ENCODE data around the gene COL16A1. TPM values are rescaled to one million over a fixed set of nuclear protein-coding genes. Genes with fewer than 3 reads are reported as not detected.

The COL16A1 gene
- total RNA-seq, 2 experiments from 2014 or later, result not detected

- Mint-ChIP-seq H3K36me3 (ENCODE audit: low read depth) (no peaks in the 10 kb centered on the region), H3K4me3 (no peak overlapping the region), H3K27ac (no peak overlapping the region), H3K4me1 (peaks cover 2% of the 10 kb centered on the region), H3K9me3 (no peaks in the 10 kb centered on the region), H3K27me3 (peaks cover 32% of the 10 kb centered on the region)
- DNase-seq, result no peak
- ChIA-PET CTCF (no interaction called here), POLR2A (no interaction called here)
These were observed 89.3 kb downstream of the COL16A1 start for GRCh38 chr1:31614414-31615005.

- H3K9me3 Mint-ChIP-seq, result no peaks in the 10 kb centered on the region
- H3K27me3 Mint-ChIP-seq, result peaks cover 11% of the 10 kb centered on the region
- no peak overlapping the region for H3K27ac Mint-ChIP-seq
- ChIA-PET POLR2A (no interaction called here), CTCF (interaction anchor here (0.6 kb wide), 1 partner anchor 35 kb away, joined by 3 read pairs; the partner anchor contains the start of gene PEF1)
- H3K4me3 Mint-ChIP-seq, result no peak overlapping the region
- H3K36me3 Mint-ChIP-seq (ENCODE audit: low read depth), result no peaks in the 10 kb centered on the region
- no peak for DNase-seq
- peaks cover 2% of the 10 kb centered on the region for H3K4me1 Mint-ChIP-seq
These were observed 94.2 kb downstream of the COL16A1 start for GRCh38 chr1:31609514-31610118.

- H3K4me3 Mint-ChIP-seq, result no peak overlapping the region
- no peak for DNase-seq
- peaks cover 2% of the 10 kb centered on the region for H3K4me1 Mint-ChIP-seq
- peaks cover 15% of the 10 kb centered on the region for H3K27me3 Mint-ChIP-seq
- no peaks in the 10 kb centered on the region for H3K9me3 Mint-ChIP-seq
- H3K36me3 Mint-ChIP-seq (ENCODE audit: low read depth), result no peaks in the 10 kb centered on the region
- POLR2A ChIA-PET, result no interaction called here
- no peak overlapping the region for H3K27ac Mint-ChIP-seq
- CTCF ChIA-PET, result interaction anchor here (0.6 to 2.7 kb wide), 3 partner anchors 11 to 506 kb away, joined by 3 to 13 read pairs (median 3); partner anchors contain the start of gene HCRTR1
These were observed 96.5 kb downstream of the COL16A1 start for GRCh38 chr1:31607360-31607759.

- DNase-seq, result no peak
- CTCF ChIA-PET, result interaction anchor here (2.7 kb wide), 1 partner anchor 12 kb away, joined by 13 read pairs; the partner anchor contains the start of gene HCRTR1
- H3K4me3 Mint-ChIP-seq, result no peak overlapping the region
These were observed 97.8 kb downstream of the COL16A1 start for GRCh38 chr1:31605908-31606427.

More at GRCh38 chr1:31605908-31606427, 97.8 kb downstream of the COL16A1 start:
- POLR2A ChIA-PET, result no interaction called here
- H3K4me1 Mint-ChIP-seq, result peaks cover 2% of the 10 kb centered on the region
- H3K27me3 Mint-ChIP-seq, result peaks cover 18% of the 10 kb centered on the region
- H3K36me3 Mint-ChIP-seq (ENCODE audit: low read depth), result no peaks in the 10 kb centered on the region
- no peak overlapping the region for H3K27ac Mint-ChIP-seq
- H3K9me3 Mint-ChIP-seq, result no peaks in the 10 kb centered on the region

Other genes starting within 250 kb of the COL16A1 start
- not detected for gene TINAGL1, start 127.5 kb downstream of the COL16A1 start, total RNA-seq
- not detected for gene HCRTR1, start 86.3 kb downstream of the COL16A1 start, total RNA-seq
- 10 to 100 TPM; 50.4 to 51.6 TPM for gene PEF1, start 59.1 kb downstream of the COL16A1 start, total RNA-seq
- gene ADGRB2, start 60.3 kb upstream of the COL16A1 start, total RNA-seq, result under 1 TPM; 0.27 to 0.31 TPM
- under 1 TPM; 0.08 to 0.25 TPM for gene SPOCD1, start 112.0 kb upstream of the COL16A1 start, total RNA-seq
- gene PTP4A2, start 234.4 kb upstream of the COL16A1 start, total RNA-seq, result 100 to 1,000 TPM; 334 to 347 TPM

Data from activated CD4-positive, alpha-beta T cell treated with anti-CD3 and anti-CD28 coated beads, Interleukin-2, amount 10 ng/mL, durations not matched to agents 7 days and 5 days (primary cell).